Cardiac fibroblast (primary cell): Measurements from ENCODE around the gene PLA2G2F.

Experiments
- DNase-seq, 2 donors: peaks; one replicate each; pipeline versions ENCODE4 v3.0.0 to v3.0.0-alpha.2; 2010; ENCODE audit warnings: low read depth in 2 of 2
- H3K4me3 ChIP-seq, 2 donors: replicated peaks in 1 of 2; 1 replicate in 1 of 2; 2 replicates in 1 of 2; pipeline ENCODE4 v1.5.1; 2011; ENCODE audit warnings: low read depth in 2 of 2, low read length in 2 of 2, mild to moderate bottlenecking in 2 of 2, moderate library complexity in 1 of 2
- TF ChIP-seq, protein P1 (sequence below): IDR thresholded peaks from one replicate; pipeline ENCODE4 v1.5.1; 2011; ENCODE audit warnings: low read depth, mild to moderate bottlenecking, low read length, inconsistent platforms

PLA2G2F gene

DNA sequence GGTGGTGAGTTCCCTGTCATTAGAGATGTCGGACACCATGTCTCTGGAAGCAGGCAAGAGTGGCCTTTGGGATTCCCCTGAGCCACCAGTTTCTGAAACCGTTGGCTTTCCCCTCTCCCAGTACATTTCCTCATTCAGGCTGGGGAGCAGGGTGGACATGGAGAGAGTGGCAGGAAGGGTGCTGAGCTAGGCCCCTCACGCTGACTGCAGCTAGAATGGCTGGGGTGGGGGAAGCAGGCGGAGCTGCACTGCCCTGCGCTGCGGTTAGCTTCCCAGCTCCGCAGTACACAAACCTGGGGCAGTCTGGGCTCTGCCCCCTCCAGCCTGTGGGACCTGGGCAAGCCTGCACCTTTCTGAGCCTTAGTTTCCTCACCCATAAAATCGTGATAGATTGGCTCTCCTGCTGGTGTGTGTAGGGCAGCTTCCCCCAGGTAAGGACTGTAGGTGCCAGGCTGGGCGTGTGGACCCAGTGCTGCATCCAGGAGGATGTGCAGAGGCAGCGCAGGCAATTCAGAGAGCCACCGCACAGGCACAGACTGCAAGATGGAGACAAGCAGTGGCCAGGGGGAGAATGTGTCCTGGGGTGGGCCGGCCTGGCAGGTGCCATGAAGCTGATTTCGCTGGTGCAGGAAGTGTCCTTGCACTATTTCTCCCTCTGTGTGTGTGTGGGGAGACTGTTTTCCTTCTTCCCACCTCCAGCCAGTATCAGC lies 3.0 kb downstream of the PLA2G2F start:
- H3K4me3 ChIP-seq, result no peak overlapping the region
- TF ChIP-seq, protein P1, sequence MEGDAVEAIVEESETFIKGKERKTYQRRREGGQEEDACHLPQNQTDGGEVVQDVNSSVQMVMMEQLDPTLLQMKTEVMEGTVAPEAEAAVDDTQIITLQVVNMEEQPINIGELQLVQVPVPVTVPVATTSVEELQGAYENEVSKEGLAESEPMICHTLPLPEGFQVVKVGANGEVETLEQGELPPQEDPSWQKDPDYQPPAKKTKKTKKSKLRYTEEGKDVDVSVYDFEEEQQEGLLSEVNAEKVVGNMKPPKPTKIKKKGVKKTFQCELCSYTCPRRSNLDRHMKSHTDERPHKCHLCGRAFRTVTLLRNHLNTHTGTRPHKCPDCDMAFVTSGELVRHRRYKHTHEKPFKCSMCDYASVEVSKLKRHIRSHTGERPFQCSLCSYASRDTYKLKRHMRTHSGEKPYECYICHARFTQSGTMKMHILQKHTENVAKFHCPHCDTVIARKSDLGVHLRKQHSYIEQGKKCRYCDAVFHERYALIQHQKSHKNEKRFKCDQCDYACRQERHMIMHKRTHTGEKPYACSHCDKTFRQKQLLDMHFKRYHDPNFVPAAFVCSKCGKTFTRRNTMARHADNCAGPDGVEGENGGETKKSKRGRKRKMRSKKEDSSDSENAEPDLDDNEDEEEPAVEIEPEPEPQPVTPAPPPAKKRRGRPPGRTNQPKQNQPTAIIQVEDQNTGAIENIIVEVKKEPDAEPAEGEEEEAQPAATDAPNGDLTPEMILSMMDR, result no peak
- no peak for DNase-seq

DNA sequence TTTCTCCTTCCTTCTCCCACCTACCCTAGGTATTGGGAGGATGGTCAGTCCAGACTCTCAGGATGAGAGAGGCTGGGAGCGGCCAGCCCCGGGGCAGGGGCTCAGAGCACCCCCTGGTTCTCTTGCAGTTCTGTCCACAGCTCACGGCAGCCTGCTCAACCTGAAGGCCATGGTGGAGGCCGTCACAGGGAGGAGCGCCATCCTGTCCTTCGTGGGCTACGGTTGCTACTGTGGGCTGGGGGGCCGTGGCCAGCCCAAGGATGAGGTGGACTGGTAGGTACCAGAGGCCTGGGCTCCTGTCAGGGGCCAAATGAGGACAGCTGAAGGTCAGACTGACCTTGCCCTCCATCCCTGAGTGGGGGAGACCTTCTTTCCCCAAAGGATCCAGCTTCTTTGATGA lies 4.2 kb downstream of the PLA2G2F start:
- no peak for DNase-seq
- no peak overlapping the region for H3K4me3 ChIP-seq
- TF ChIP-seq, protein P1, result no peak

- TF ChIP-seq, protein P1, result no peak
These were observed 4.8 kb downstream of the PLA2G2F start for GRCh38 chr1:20143734-20144565.

DNA sequence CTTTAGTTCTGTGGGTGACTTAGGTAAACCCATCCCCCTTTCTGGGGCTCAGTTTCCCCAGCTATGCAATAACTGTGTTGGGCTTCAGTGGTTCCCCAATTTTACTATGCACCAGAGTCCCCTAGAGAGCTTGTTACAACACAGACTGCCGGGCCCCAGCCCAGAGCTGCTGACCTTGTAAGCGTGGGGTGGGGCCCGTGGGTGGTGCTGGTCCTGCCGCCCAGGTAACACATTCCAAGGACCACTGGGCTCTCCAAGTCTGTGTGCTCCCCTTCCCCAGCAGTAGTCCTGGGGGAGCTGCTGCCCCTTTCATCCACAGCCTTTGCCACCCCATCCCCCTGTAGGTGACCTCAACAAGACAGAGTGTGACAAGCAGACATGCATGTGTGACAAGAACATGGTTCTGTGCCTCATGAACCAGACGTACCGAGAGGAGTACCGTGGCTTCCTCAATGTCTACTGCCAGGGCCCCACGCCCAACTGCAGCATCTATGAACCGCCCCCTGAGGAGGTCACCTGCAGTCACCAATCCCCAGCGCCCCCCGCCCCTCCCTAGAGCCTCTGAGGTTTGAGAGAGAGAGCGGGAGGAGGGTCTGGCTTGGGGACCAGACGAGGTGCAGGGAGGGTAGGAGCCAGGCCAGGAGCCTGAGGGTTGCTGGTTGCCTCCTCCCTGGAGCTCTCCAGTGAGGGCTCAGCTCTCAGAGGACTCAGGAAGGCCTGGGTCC lies 8.9 kb downstream of the PLA2G2F start:
- TF ChIP-seq, protein P1, result no peak
- DNase-seq, result no peak
- H3K4me3 ChIP-seq, result no peak overlapping the region

More at GRCh38 chr1:20143734-20144565, 4.8 kb downstream of the PLA2G2F start:
- no peak for DNase-seq
- H3K4me3 ChIP-seq, result no peak overlapping the region

- TF ChIP-seq, protein P1, result no peak
- no peak overlapping the region for H3K4me3 ChIP-seq
- no peak for DNase-seq
These were observed 9.7 kb downstream of the PLA2G2F start for GRCh38 chr1:20148571-20149500.
